B cell (primary cell): ENCODE results near the gene PYGO2. TPM values are rescaled to one million over a fixed set of nuclear protein-coding genes. Genes with fewer than 3 reads are reported as not detected.

Experiments
- ATAC-seq: fragments of 200-7000 bp; cut with Tn5 transposase; one replicate; pipeline ENCODE4 v1.10.0; 2021; ENCODE audit warnings: low read depth, mild to moderate bottlenecking, moderate number of reproducible peaks, moderate library complexity
- CTCF ChIA-PET: fragments of 350-600 bp; sonication (Branson Sonifier 250); formaldehyde crosslinking; loops from one replicate; lab custom pipeline; 2021; ENCODE audit warnings: antibody characterized with exemption, inconsistent platforms; lab: Charles Lee
- POLR2A ChIA-PET: fragments of 350-600 bp; sonication (Branson Sonifier 250); formaldehyde crosslinking; loops from one replicate; lab custom pipeline; 2021; ENCODE audit warnings: antibody characterized with exemption; lab: Charles Lee
- DNase-seq: peaks from one replicate; pipeline ENCODE4 v3.0.0; 2013
- H2AFZ ChIP-seq: 2 replicates; pipeline ENCODE4 v1.6.1; 2012; ENCODE audit warnings: mild to moderate bottlenecking, low read depth, low read length; ENCODE audit not compliant: insufficient read depth, poor library complexity, severe bottlenecking
- H3K27ac ChIP-seq, 2 donors: 1 replicate in 1 of 2; 2 replicates in 1 of 2; pipeline ENCODE4 v1.5.1; 2012 to 2013; ENCODE audit warnings: low read length in 2 of 2, mild to moderate bottlenecking in 2 of 2, moderate library complexity in 1 of 2
- H3K27me3 ChIP-seq, 4 experiments: fragments of 200-600 bp in 1 of 4; sonication (generic) in 1 of 4; replicated peaks in 1 of 4; 1 replicate in 2 of 4; 2 replicates in 2 of 4; pipeline versions ENCODE4 v1.6.1 to v1.7.0; 2013 to 2016; ENCODE audit warnings: low read length in 3 of 4, mild to moderate bottlenecking in 2 of 4, mixed read lengths in 1 of 4, moderate library complexity in 1 of 4; ENCODE audit not compliant: insufficient read depth in 4 of 4, control insufficient read depth in 3 of 4; ENCODE audit errors: control extremely low read depth in 1 of 4
- H3K36me3 ChIP-seq, 2 experiments: replicated peaks in 1 of 2; 1 replicate in 1 of 2; 2 replicates in 1 of 2; pipeline versions ENCODE4 v1.6.1 to v1.7.1; 2013; ENCODE audit warnings: low read length in 1 of 2; ENCODE audit not compliant: insufficient read depth in 2 of 2, control insufficient read depth in 1 of 2; ENCODE audit errors: control extremely low read depth in 1 of 2, extremely low read depth in 1 of 2
- H3K4me1 ChIP-seq, 2 donors: fragments of 200-600 bp in 1 of 2; sonication (generic) in 1 of 2; 1 replicate in 1 of 2; 2 replicates in 1 of 2; pipeline versions ENCODE4 v1.5.1 to v1.6.1; 2013 to 2017; ENCODE audit warnings: low read length in 2 of 2; ENCODE audit not compliant: control insufficient read depth in 2 of 2, insufficient read depth in 2 of 2
- H3K4me2 ChIP-seq: replicated peaks from 2 replicates; pipeline ENCODE3; 2012; ENCODE audit warnings: mild to moderate bottlenecking, low read depth, low read length; ENCODE audit not compliant: poor library complexity, severe bottlenecking
- H3K4me3 ChIP-seq, 5 experiments: fragments of 200-600 bp in 1 of 5; sonication (generic) in 1 of 5; 1 replicate in 3 of 5; 2 replicates in 2 of 5; pipeline versions ENCODE4 v1.5.1 to v1.7.0; 2011 to 2016; ENCODE audit warnings: low read length in 4 of 5, mild to moderate bottlenecking in 4 of 5, low read depth in 2 of 5, control low read depth in 1 of 5, moderate library complexity in 1 of 5; ENCODE audit not compliant: insufficient read depth in 1 of 5; ENCODE audit errors: control extremely low read depth in 1 of 5, extremely low read depth in 1 of 5
- H3K79me2 ChIP-seq: fragments of 200-600 bp; sonication (generic); one replicate; pipeline ENCODE4 v1.6.0; 2016; ENCODE audit warnings: low read length; ENCODE audit not compliant: control insufficient read depth, insufficient read depth
- H3K9ac ChIP-seq: fragments of 200-600 bp; sonication (generic); 2 replicates; pipeline ENCODE4 v1.6.1; 2017; ENCODE audit warnings: mild to moderate bottlenecking, low read length, moderate library complexity
- H3K9me3 ChIP-seq, 3 donors: one replicate each; pipeline versions ENCODE4 v1.6.1 to v1.7.1; 2013; ENCODE audit warnings: low read length in 2 of 3; ENCODE audit not compliant: control insufficient read depth in 2 of 3, insufficient read depth in 1 of 3; ENCODE audit errors: control extremely low read depth in 1 of 3
- H4K20me1 ChIP-seq: 2 replicates; pipeline ENCODE4 v1.6.0; 2012; ENCODE audit warnings: mild to moderate bottlenecking, low read length; ENCODE audit not compliant: insufficient read depth, control insufficient read depth, poor library complexity, severe bottlenecking
- H3K27ac Mint-ChIP-seq: one replicate; pipeline ENCODE4 v1.8.0; 2021; ENCODE audit warnings: mixed read lengths
- H3K27me3 Mint-ChIP-seq: one replicate; pipeline ENCODE4 v1.8.0; 2021; ENCODE audit warnings: mixed read lengths
- H3K4me1 Mint-ChIP-seq: one replicate; pipeline ENCODE4 v1.8.0; 2021; ENCODE audit warnings: mixed read lengths
- H3K4me3 Mint-ChIP-seq: one replicate; pipeline ENCODE4 v1.8.0; 2021; ENCODE audit warnings: mixed read lengths
- H3K9me3 Mint-ChIP-seq: one replicate; pipeline ENCODE4 v1.8.0; 2022; ENCODE audit warnings: mixed read lengths; ENCODE audit not compliant: insufficient read depth
- CTCF ChIP-seq: fragments of 200-600 bp; IDR thresholded peaks from one replicate; pipeline ENCODE4 v1.8.0; 2022; ENCODE audit warnings: antibody characterized with exemption, mild to moderate bottlenecking
- EZH2 ChIP-seq: IDR thresholded peaks from 2 replicates; pipeline ENCODE4 v1.6.1; 2012; ENCODE audit warnings: borderline replicate concordance, low read depth, mild to moderate bottlenecking, moderate library complexity, low read length; ENCODE audit not compliant: insufficient read depth, poor library complexity, severe bottlenecking
- WGBS: methylation state at CpG from one replicate; pipeline ENCODE4 v1.1.5; 2013; ENCODE audit warnings: missing lambda C conversion rate; ENCODE audit not compliant: insufficient coverage; 5-methylcytosine and 5-hydroxymethylcytosine counted together
- intact Hi-C: fragments of 100-400 bp; cut with micrococcal nuclease; formaldehyde crosslinking; loops from one replicate; pipeline ENCODE4 v1.10.0; 2022
- polyA plus RNA-seq: library from polyadenylated mRNA; depleted of rRNA; stranded (reverse); fragments of >200 nt; gene quantifications from 2 replicates; pipeline ENCODE4 v1.2.3, GENCODE V29; 2012
- total RNA-seq, 2 donors: library from RNA; stranded (reverse); fragments of 120-200 nt in 1 of 2; gene quantifications; 1 replicate in 1 of 2; 2 replicates in 1 of 2; pipeline versions ENCODE4 v1.2.3 to v1.2.4, GENCODE V29; 2013 to 2022

PYGO2 gene
- total and polyA plus RNA-seq, 2 donors (not counting 1 experiment from before 2014, with no cell fraction given), result 22.2 to 52.7 TPM

DNA sequence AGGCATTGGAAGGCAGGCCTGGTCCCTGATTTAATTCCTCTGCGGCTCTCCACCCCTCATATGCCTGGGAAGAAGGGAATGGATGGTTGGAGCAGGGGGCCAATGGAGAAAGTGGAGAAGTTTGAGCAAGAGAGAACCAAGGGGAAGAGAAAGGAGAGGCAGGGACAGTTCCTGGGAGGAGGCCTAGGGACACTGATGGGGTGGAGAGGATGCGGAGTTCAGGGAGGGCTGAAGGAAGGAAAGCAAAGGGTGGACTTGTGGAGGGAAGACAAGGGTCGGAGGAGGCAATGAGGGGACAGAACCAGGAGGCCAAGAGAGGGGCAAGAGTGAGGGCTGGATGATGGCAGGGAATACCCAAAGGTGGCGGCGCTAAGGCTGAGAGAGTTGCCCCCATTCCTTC, 48.2 kb upstream of the PYGO2 start:
- H3K79me2 ChIP-seq, result peaks cover 44% of the 10 kb centered on the region

More for the DNA sequence above, 48.2 kb upstream of the PYGO2 start:
- H3K4me3 ChIP-seq, result no peak overlapping the region
- peak overlapping the region; percentile 61 for H3K4me2 ChIP-seq
- DNase-seq (no peak), ATAC-seq (no peak)
- Mint-ChIP-seq H3K9me3 (no peaks in the 10 kb centered on the region), H3K4me1 (peaks cover 80% of the 10 kb centered on the region), H3K27me3 (no peaks in the 10 kb centered on the region), H3K4me3 (peak overlapping the region; percentile 14), H3K27ac (peak overlapping the region; percentile 82)
- H3K4me1 ChIP-seq, result peaks cover 99 to 100% of the 10 kb centered on the region in 2 donors
- H3K27me3 ChIP-seq, result no peaks in the 10 kb centered on the region
- CTCF ChIA-PET, result interaction anchor here (17.4 kb wide), 1 partner anchor 10 kb away, joined by 295 read pairs; the partner anchor contains the start of genes LENEP and ZBTB7B
- H3K27ac ChIP-seq, result no peak overlapping the region
- H4K20me1 ChIP-seq, result peaks cover 35% of the 10 kb centered on the region
- 100% methylated on average over 2 of the region's 5 CpGs for WGBS
- TF ChIP-seq EZH2, result no peak
- TF ChIP-seq CTCF, result no peak
- no peak overlapping the region for H2AFZ ChIP-seq
- intact Hi-C loops, result no loop called here
- POLR2A ChIA-PET, result interaction anchor here (0.6 kb wide), 1 partner anchor 35 kb away, joined by 3 read pairs; the partner anchor contains the start of gene CKS1B
- no peaks in the 10 kb centered on the region for H3K9me3 ChIP-seq
- H3K36me3 ChIP-seq, result peaks cover 0 to 19% of the 10 kb centered on the region in 2 experiments
- no peak overlapping the region for H3K9ac ChIP-seq
